IPS-15b (cell line): ENCODE results near the gene LRRC17.
"Not testable (repeated sequence)": the region's sequence is repeated elsewhere in the genome, so short reads cannot be mapped to it uniquely, and the experiment has no call there.

Experiments
- H3K27me3 ChIP-seq: one replicate; pipeline ENCODE4 v1.6.1; 2013; ENCODE audit warnings: low read length; ENCODE audit not compliant: control insufficient read depth, insufficient read depth
- H3K36me3 ChIP-seq: one replicate; pipeline ENCODE4 v1.6.1; 2013; ENCODE audit warnings: low read length; ENCODE audit not compliant: control insufficient read depth, insufficient read depth
- H3K4me1 ChIP-seq: one replicate; pipeline ENCODE4 v1.6.1; 2013; ENCODE audit warnings: mild to moderate bottlenecking, low read length; ENCODE audit not compliant: control insufficient read depth, insufficient read depth
- H3K4me3 ChIP-seq: one replicate; pipeline ENCODE4 v1.5.1; 2013; ENCODE audit warnings: low read depth, low read length
- H3K9ac ChIP-seq: one replicate; pipeline ENCODE4 v1.6.1; 2013; ENCODE audit warnings: low read depth, mild to moderate bottlenecking, low read length
- H3K9me3 ChIP-seq: one replicate; pipeline ENCODE4 v1.6.1; 2013; ENCODE audit warnings: mild to moderate bottlenecking, low read length; ENCODE audit not compliant: control insufficient read depth, insufficient read depth

The LRRC17 gene

GRCh38 chr7:102951839-102952238 lies 39.0 kb downstream of the LRRC17 start:
- Histone ChIP-seq H3K4me3 (no peak overlapping the region), H3K36me3 (no peaks in the 10 kb centered on the region), H3K4me1 (no peaks in the 10 kb centered on the region), H3K27me3 (no peaks in the 10 kb centered on the region), H3K9me3 (no peaks in the 10 kb centered on the region), H3K9ac (no peak overlapping the region)

GRCh38 chr7:102953406-102953805 lies 40.6 kb downstream of the LRRC17 start:
- Histone ChIP-seq H3K36me3 (no peaks in the 10 kb centered on the region), H3K4me3 (no peak overlapping the region), H3K9me3 (no peaks in the 10 kb centered on the region)

DNA sequence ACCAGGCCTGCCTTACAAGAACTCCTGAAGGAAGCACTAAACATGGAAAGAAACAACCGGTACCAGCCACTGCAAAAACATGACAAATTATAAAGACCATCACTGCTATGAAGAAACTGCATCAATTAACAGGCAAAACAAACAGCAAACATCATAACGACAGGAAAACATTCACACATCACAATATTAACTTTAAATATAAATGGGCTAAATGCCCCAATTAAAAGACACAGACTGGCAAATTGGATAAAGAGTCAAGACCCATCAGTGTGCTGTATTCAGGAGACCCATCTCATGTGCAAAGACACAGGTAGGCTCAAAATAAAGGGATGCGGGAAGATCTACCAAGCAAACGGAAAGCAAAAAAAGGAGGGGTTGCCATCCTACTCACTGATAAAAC lies 41.6 kb downstream of the LRRC17 start:
- not testable (repeated sequence) for H3K9me3 ChIP-seq, H3K4me3 ChIP-seq, H3K9ac ChIP-seq, H3K36me3 ChIP-seq, H3K4me1 ChIP-seq, H3K27me3 ChIP-seq

More at GRCh38 chr7:102953406-102953805, 40.6 kb downstream of the LRRC17 start:
- Histone ChIP-seq H3K9ac (no peak overlapping the region), H3K27me3 (no peaks in the 10 kb centered on the region), H3K4me1 (no peaks in the 10 kb centered on the region)

DNA sequence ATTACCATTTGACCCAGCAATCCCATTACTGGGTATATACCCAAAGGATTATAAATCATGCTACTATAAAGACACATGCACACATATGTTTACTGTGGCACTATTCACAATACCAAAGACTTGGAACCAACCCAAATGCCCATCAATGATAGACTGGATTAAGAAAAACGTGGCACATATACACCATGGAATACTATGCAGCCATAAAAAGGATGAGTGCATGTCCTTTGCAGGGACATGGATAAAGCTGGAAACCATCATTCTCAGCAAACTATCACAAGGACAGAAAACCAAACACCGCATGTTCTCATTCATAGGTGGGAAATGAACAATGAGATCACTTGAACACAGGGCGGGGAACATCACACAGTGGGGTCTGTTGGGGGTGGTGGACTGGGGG lies 45.2 kb downstream of the LRRC17 start:
- H3K9me3 ChIP-seq, H3K36me3 ChIP-seq, H3K9ac ChIP-seq, H3K27me3 ChIP-seq, H3K4me3 ChIP-seq, H3K4me1 ChIP-seq: not testable (repeated sequence)

- not testable (repeated sequence) for H3K4me1 ChIP-seq, H3K36me3 ChIP-seq, H3K9me3 ChIP-seq, H3K4me3 ChIP-seq, H3K9ac ChIP-seq, H3K27me3 ChIP-seq
Measured at GRCh38 chr7:102961993-102962392, 49.2 kb downstream of the LRRC17 start.

DNA sequence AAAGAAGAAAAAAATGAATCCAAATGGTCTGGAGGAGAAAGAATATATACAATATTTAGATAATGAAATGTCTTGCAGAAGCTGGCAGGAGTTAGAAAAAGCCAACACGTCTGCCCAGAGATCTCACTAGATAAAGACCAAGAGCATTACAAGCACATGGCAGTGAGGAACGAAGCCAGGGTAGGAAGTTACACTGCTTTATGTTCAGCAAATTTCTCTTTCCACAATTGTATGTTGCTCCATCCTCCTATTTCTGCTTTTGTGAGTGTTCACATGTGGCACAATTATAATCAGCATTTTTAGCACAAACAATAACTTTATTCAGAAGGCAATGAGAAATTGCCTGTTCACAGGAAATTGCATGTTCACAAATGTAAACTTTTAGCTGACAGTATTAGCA lies 53.7 kb downstream of the LRRC17 start:
- Histone ChIP-seq H3K4me1 (no peaks in the 10 kb centered on the region), H3K9me3 (no peaks in the 10 kb centered on the region), H3K9ac (no peak overlapping the region)

DNA sequence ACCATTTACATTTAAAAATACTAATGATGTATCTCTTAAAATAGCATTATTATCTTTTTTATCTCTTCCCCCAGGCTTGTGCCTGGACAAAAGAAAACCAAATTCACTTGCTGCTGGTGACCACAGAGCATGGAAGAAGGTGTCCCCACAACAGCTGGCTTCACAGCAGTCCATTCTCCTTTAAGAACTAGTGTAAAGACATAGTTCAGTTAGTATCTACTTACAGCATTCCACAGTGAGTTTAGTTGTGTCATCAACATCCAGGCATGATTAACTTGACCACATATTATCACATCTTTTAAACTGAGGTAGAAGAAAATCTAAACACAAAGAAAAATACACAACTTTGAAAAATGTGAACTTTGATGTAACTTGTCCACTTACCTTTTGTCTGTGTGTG lies 55.0 kb downstream of the LRRC17 start:
- Histone ChIP-seq H3K27me3 (no peaks in the 10 kb centered on the region), H3K4me1 (no peaks in the 10 kb centered on the region), H3K9ac (no peak overlapping the region), H3K4me3 (no peak overlapping the region), H3K36me3 (no peaks in the 10 kb centered on the region), H3K9me3 (no peaks in the 10 kb centered on the region)

More for the DNA sequence above, 53.7 kb downstream of the LRRC17 start:
- no peak overlapping the region for H3K4me3 ChIP-seq
- H3K36me3 ChIP-seq = no peaks in the 10 kb centered on the region
- H3K27me3 ChIP-seq = no peaks in the 10 kb centered on the region

- Histone ChIP-seq H3K4me1 (peaks cover 2% of the 10 kb centered on the region), H3K4me3 (no peak overlapping the region), H3K9ac (no peak overlapping the region), H3K27me3 (no peaks in the 10 kb centered on the region), H3K36me3 (peaks cover 2% of the 10 kb centered on the region), H3K9me3 (no peaks in the 10 kb centered on the region)
Measured at GRCh38 chr7:102973096-102973802, 60.4 kb downstream of the LRRC17 start.

- Histone ChIP-seq H3K27me3 (no peaks in the 10 kb centered on the region), H3K9me3 (no peaks in the 10 kb centered on the region), H3K4me3 (no peak overlapping the region)
Measured at GRCh38 chr7:102974366-102975236, 61.8 kb downstream of the LRRC17 start.

DNA sequence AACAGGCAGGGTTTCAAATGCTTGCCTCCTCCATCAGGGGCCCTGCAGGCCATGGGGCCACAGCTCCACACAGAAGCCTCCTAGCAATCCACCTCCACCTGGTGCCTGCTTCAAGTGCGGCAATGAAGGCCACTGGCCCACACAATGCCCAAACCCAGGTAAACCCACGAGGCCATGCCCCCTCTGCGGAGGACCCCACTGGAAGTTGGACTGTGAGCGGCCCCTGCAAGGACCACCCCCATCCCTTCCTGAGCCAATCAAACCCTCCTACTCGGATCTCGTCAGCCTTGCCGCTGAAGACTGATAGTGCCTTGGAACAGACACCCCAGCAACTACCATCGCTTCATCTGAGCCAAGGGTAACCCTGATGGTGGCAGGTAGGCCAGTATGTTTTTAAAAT lies 63.1 kb downstream of the LRRC17 start:
- no peaks in the 10 kb centered on the region for H3K9me3 ChIP-seq
- peaks cover 2% of the 10 kb centered on the region for H3K4me1 ChIP-seq
- peaks cover 2% of the 10 kb centered on the region for H3K36me3 ChIP-seq
- no peak overlapping the region for H3K9ac ChIP-seq
- H3K4me3 ChIP-seq = no peak overlapping the region
- H3K27me3 ChIP-seq = no peaks in the 10 kb centered on the region

More at GRCh38 chr7:102974366-102975236, 61.8 kb downstream of the LRRC17 start:
- no peak overlapping the region for H3K9ac ChIP-seq
- H3K4me1 ChIP-seq = peaks cover 2% of the 10 kb centered on the region
- peaks cover 2% of the 10 kb centered on the region for H3K36me3 ChIP-seq

- Histone ChIP-seq H3K9me3 (no peaks in the 10 kb centered on the region), H3K36me3 (peaks cover 2% of the 10 kb centered on the region), H3K4me1 (peaks cover 2% of the 10 kb centered on the region), H3K9ac (no peak overlapping the region), H3K27me3 (no peaks in the 10 kb centered on the region), H3K4me3 (no peak overlapping the region)
Measured at GRCh38 chr7:102976493-102976892, 63.7 kb downstream of the LRRC17 start.

DNA sequence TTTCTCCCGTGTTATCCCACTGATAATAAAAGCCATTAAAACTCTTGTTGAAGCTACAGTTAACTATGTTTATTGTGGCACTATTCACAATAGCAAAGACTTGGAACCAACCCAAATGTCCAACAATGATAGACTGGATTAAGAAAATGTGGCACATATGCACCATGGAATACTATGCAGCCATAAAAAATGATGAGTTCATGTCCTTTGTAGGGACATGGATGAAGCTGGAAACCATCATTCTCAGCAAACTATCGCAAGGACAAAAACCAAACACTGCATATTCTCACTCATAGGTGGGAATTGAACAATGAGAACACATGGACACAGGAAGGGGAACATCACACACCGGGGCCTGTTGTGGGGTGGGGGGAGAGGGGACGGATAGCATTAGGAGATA lies 64.8 kb downstream of the LRRC17 start:
- not testable (repeated sequence) for H3K9ac ChIP-seq, H3K36me3 ChIP-seq, H3K4me1 ChIP-seq

More for the DNA sequence above, 64.8 kb downstream of the LRRC17 start:
- H3K9me3 ChIP-seq, H3K27me3 ChIP-seq, H3K4me3 ChIP-seq: not testable (repeated sequence)
